GM19099 (cell line): ENCODE data around the gene TBL1Y.

Experiments used
- POLR2A ChIP-seq: IDR thresholded peaks from 3 replicates; pipeline ENCODE4 v1.6.1; 2011; ENCODE audit warnings: low read depth; ENCODE audit not compliant: insufficient read length; ENCODE audit errors: extremely low read depth

TBL1Y gene

DNA sequence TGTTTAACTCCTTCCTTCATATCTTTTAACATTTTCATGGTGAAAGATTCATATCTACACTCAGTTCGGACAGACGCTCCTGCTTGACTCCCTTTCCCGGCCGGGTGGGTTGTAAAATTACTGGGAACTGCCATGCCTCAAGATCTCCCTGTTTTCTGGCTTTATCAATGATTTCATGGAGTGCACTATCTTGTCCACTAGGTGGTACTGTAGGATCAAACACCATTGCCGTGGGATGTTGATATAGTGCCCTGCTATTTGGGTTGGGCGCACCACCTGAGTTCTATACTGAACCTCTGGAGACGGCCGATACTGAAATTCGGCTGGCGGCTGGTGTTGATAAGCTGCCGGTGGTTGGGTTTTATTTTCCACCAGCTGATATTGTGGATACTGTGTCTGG is 54.2 kb downstream of the TBL1Y start:
- no peak for TF ChIP-seq POLR2A

DNA sequence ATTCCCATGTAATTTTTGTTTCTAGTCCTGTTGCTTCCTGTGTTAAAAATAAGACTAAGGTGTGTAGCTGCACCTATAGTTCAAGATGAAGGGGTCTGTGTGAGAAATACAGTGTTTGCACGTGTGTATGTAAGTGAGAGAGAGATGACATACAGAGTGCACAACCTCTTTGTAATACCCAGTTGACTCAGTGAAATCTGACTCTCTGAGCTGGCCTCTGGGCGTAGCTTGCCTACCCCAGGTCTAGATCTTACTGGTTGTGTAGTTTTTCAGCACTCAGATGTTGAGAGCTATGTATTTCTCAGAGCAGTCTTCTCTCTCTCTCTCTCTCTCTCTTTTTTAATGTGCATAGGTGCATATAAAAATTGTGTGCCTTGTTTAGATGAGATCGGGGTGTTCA is 56.0 kb downstream of the TBL1Y start:
- TF ChIP-seq POLR2A: no peak

GRCh38 chrY:6967736-6968135 is 57.2 kb downstream of the TBL1Y start:
- TF ChIP-seq POLR2A: no peak

GRCh38 chrY:6968191-6968590 is 57.7 kb downstream of the TBL1Y start:
- no peak for TF ChIP-seq POLR2A

DNA sequence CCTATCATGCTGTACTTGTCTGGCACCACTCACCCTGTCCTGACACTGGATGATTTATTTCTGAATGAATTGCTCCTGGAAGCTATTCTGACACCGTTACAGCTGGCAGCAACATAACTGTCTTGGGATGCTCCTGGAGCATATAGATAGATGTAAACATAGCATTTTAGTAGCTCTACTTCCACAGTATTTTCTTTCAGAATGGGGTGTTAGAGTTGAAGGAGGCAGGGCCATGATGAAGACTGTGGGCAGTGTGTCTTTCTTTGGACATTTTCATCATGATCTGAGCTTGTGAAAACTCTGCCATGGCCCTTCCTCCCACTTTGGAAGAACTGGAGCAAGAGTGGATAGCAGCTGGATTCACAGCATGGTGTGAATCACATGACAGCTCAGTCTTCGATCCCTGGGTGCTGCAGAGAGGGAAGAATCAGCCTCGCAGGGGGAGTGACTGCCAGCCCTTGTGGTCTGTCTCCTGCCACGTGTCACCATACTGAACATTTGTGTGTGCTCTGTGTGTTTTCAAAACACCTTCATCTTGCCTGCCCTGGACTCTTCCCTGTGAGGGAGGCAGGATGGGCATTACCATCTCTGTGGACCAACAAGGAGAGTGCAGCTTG is 61.9 kb downstream of the TBL1Y start:
- TF ChIP-seq POLR2A: no peak

DNA sequence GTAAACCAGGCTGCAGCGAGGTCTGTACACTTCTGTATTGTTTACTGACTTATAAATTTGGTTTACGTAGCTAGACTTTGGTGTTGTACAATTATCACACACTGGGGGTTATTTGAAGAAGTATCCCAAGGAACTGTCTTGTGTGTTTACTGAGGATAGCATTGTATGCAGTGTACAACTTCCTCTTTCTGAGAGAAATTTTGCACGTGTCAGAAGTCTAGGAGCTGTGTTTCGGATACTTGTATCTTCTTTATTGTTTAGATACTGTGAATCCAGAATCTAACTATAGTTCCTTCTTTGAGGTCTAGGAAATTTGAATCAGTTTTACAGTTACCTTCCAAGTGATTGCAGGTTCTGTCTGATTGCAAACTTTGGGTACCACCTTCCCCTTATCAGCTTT is 64.5 kb downstream of the TBL1Y start:
- no peak for TF ChIP-seq POLR2A

GRCh38 chrY:6977783-6978182 is 67.3 kb downstream of the TBL1Y start:
- no peak for TF ChIP-seq POLR2A

DNA sequence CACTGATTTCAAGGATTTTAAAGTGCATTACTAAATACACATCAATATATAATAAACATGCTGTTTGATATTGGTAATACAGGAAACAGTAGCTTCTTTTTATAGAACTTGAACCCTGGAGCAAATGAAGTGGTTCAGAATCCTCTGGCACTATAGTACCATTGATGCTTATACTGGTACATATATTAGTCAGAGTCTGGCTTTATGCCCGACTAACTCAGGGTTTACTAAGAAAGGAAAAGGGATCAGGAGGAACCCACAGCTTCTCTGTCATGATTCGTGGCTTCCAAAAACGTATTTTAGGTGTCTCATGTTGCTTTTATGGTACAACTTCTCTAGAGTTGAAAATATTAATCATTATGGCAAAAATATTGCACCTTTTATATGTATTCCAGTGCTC is 72.7 kb downstream of the TBL1Y start:
- TF ChIP-seq POLR2A: no peak

GRCh38 chrY:6987811-6988210 is 77.3 kb downstream of the TBL1Y start:
- TF ChIP-seq POLR2A: no peak

- no peak for TF ChIP-seq POLR2A
Observed at GRCh38 chrY:6989886-6990620, 79.6 kb downstream of the TBL1Y start.

- TF ChIP-seq POLR2A: no peak
Observed at GRCh38 chrY:6992041-6992440, 81.5 kb downstream of the TBL1Y start.

GRCh38 chrY:6995987-6996386 is 85.5 kb downstream of the TBL1Y start:
- TF ChIP-seq POLR2A: no peak

- TF ChIP-seq POLR2A: no peak
Observed at GRCh38 chrY:6997503-6998066, 87.1 kb downstream of the TBL1Y start.

DNA sequence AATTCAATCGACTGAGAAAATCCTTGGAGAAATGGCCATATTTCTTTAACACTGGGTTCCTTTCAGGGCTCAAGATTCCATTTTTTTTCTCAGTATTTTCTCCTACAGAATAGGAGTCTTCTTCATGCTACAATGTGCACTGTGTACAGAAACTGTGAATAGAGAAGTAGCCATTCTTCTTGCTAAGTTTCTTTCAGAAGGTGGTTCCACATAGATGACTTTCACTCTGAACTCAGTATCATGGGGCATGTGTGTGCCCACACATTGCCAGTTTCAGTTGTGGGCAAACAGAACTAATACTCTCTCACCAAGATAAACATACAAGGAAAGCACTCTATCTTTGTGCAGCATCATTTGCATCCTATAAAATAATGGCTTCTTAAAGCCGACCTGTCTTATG is 89.4 kb downstream of the TBL1Y start:
- TF ChIP-seq POLR2A: no peak

GRCh38 chrY:7002581-7002980 is 92.1 kb downstream of the TBL1Y start:
- TF ChIP-seq POLR2A: no peak

GRCh38 chrY:7007911-7008310 is 97.4 kb downstream of the TBL1Y start:
- TF ChIP-seq POLR2A: no peak

- TF ChIP-seq POLR2A: no peak
Observed at GRCh38 chrY:7008578-7009355, 98.3 kb downstream of the TBL1Y start.

- no peak for TF ChIP-seq POLR2A
Observed at GRCh38 chrY:7013051-7013450, 102.6 kb downstream of the TBL1Y start.
